Measurements from ENCODE around the gene NPAS3.

DNA sequence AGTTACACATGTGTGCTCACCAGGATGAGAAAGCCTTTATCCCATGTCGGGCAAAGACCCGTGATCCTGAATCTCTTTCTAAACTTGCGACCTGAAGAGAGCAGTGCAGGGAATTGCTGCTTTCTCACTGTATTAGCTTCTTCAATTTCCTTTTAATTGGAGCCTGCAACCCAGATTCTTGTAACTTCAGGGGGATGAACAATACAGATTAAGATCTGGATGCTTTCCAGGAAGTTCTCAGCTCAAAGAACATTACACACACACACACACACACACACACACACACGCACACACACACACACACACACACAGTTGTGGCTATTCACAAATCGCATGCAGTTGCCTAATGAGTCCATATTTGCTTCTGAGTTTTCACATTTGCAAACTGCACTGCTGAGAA is 268.3 kb downstream of the NPAS3 start:
- TF ChIP-seq HNF4G (IDR thresholded peaks at IDR 0.05) (no peak), YY1 (IDR thresholded peaks at IDR 0.05) (no peak), RAD21 (IDR thresholded peaks at IDR 0.05) (no peak), SP1 (IDR thresholded peaks at IDR 0.05) (no peak), EGR1 (IDR thresholded peaks at IDR 0.05; ENCODE audit: low read depth in 2 of 2) (no peak), RXRA (IDR thresholded peaks at IDR 0.05) (no peak), TAF1 (conservative IDR thresholded peaks at IDR 0.05) (no peak), FOXA1 (IDR thresholded peaks at IDR 0.05) (no peak)
- TF ChIP-seq, protein P1, sequence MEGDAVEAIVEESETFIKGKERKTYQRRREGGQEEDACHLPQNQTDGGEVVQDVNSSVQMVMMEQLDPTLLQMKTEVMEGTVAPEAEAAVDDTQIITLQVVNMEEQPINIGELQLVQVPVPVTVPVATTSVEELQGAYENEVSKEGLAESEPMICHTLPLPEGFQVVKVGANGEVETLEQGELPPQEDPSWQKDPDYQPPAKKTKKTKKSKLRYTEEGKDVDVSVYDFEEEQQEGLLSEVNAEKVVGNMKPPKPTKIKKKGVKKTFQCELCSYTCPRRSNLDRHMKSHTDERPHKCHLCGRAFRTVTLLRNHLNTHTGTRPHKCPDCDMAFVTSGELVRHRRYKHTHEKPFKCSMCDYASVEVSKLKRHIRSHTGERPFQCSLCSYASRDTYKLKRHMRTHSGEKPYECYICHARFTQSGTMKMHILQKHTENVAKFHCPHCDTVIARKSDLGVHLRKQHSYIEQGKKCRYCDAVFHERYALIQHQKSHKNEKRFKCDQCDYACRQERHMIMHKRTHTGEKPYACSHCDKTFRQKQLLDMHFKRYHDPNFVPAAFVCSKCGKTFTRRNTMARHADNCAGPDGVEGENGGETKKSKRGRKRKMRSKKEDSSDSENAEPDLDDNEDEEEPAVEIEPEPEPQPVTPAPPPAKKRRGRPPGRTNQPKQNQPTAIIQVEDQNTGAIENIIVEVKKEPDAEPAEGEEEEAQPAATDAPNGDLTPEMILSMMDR (IDR thresholded peaks at IDR 0.05; ENCODE audit: low read depth, low read length, missing input control), result no peak
- TF ChIP-seq, protein P2, sequence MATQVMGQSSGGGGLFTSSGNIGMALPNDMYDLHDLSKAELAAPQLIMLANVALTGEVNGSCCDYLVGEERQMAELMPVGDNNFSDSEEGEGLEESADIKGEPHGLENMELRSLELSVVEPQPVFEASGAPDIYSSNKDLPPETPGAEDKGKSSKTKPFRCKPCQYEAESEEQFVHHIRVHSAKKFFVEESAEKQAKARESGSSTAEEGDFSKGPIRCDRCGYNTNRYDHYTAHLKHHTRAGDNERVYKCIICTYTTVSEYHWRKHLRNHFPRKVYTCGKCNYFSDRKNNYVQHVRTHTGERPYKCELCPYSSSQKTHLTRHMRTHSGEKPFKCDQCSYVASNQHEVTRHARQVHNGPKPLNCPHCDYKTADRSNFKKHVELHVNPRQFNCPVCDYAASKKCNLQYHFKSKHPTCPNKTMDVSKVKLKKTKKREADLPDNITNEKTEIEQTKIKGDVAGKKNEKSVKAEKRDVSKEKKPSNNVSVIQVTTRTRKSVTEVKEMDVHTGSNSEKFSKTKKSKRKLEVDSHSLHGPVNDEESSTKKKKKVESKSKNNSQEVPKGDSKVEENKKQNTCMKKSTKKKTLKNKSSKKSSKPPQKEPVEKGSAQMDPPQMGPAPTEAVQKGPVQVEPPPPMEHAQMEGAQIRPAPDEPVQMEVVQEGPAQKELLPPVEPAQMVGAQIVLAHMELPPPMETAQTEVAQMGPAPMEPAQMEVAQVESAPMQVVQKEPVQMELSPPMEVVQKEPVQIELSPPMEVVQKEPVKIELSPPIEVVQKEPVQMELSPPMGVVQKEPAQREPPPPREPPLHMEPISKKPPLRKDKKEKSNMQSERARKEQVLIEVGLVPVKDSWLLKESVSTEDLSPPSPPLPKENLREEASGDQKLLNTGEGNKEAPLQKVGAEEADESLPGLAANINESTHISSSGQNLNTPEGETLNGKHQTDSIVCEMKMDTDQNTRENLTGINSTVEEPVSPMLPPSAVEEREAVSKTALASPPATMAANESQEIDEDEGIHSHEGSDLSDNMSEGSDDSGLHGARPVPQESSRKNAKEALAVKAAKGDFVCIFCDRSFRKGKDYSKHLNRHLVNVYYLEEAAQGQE (IDR thresholded peaks at IDR 0.05), result no peak
- TF ChIP-seq, protein P3, sequence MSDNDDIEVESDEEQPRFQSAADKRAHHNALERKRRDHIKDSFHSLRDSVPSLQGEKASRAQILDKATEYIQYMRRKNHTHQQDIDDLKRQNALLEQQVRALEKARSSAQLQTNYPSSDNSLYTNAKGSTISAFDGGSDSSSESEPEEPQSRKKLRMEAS (IDR thresholded peaks at IDR 0.05), result no peak
- TF ChIP-seq, protein P4, sequence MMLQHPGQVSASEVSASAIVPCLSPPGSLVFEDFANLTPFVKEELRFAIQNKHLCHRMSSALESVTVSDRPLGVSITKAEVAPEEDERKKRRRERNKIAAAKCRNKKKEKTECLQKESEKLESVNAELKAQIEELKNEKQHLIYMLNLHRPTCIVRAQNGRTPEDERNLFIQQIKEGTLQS (IDR thresholded peaks at IDR 0.05), result no peak

Data from liver (tissue), 3 donors.